ENCODE results near the gene CILP2. TPM values are rescaled to one million over a fixed set of nuclear protein-coding genes. Genes with fewer than 3 reads are reported as not detected.
A peak's percentile ranks its signal among the peaks of the same experiment; 100 is the strongest.

CILP2 gene
- total RNA-seq, 1 donor from 2014 or later: 2.2 TPM

DNA sequence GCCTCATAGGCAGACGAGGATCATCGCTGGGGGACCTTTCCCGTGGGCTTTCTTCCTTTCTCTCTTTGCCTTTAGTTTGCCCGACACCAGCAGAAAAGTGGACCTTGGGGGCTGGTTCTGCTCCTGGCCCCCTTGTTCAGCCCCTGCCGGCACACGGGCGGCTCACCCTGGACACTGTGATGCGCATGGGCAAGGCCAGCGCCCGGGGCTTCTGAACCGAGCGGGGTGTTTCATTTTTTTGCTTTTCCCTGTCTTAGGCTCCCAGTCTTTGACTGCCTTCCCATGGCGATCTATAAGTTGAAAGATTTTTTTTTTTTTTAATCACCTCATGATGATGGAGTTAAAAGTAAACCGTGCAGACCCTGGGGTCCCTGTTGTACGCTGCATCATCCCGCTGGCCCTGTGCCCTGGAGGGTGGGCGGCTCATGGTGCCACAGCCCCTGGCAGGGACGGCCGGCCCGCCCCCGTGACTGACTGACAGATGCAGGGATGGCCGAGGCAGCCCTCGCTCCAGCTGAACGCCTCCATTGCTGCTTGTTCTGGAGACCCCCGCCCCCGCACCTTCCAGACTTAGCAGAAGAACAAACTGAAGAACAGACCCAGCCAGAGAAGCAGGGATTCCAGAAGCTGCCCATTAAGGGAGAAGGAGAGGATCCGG lies 32.3 kb upstream of the CILP2 start:
- no peak for DNase-seq (ENCODE audit: low spot score)

- no peak for DNase-seq (ENCODE audit: low spot score)
These were observed 31.5 kb upstream of the CILP2 start for GRCh38 chr19:19506592-19506991.

DNA sequence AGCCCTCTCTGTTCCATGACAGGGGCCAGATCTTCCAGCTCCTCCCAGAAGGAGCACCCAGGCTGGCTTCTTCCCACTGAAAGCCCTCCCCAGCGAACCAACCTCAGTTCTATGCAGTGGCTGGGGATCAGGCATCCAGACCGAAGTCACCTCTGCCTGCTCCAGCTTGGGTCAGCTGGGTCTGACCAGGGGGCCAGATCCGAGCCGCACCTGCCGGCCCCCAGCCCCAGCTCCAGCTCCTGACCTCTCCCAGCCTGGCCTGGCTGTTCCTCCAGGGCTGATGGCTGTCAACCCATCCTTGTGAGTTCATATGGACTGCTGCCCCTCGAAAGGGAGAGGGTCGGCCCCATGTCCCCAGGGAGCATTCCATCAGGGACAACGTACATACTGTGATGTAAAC lies 30.7 kb upstream of the CILP2 start:
- DNase-seq (ENCODE audit: low spot score): no peak

DNA sequence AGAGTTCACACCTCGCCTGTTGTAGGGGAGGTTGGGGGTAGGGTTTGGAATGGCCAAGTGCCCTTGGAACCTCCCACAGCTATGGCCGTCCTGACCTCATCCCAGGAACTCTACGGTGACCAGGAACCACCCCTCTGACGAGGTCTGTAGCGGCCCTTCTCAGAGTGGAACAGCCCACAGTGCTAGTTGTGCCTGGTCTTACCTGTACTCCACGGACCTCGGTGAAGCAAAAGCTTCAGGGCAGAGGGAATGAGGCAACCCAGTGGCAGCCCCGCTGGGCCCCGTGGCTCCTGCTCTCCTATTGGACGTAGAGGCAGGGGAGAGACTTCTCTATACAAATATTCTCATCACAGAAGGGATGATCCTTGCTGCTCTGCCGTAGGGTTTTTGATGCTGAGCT lies 29.8 kb upstream of the CILP2 start:
- DNase-seq (ENCODE audit: low spot score): no peak

- no peak for DNase-seq (ENCODE audit: low spot score)
These were observed 27.6 kb upstream of the CILP2 start for GRCh38 chr19:19510432-19510831.

DNA sequence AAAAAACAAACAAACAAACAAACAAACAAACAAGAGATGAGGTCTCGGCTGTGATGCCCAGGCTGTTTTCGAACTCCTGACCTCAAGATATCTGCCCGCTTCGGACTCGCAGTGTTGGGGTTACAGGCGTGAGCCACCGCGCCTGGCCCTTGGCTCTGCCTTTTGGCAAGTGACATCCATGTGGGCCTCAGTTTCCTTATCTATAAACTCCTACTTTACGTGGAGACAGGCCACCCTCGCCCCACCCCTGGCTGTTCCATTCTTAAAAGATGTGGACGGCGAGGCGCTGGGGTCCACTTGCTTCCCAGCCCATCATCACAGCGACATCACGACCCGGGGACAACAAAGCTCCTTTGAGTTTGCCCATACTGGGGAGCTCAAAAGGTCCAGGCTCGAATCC lies 24.4 kb upstream of the CILP2 start:
- DNase-seq (ENCODE audit: low spot score): no peak

- no peak for DNase-seq (ENCODE audit: low spot score)
These were observed 23.8 kb upstream of the CILP2 start for GRCh38 chr19:19514215-19514657.

- no peak for DNase-seq (ENCODE audit: low spot score)
These were observed 23.0 kb upstream of the CILP2 start, which contains the start of gene TSSK6 for GRCh38 chr19:19514881-19515641. Gene TSSK6, minus strand, starts transcription at chr19:19515548. Its CDS starts 121 bp downstream, at chr19:19515427.

DNA sequence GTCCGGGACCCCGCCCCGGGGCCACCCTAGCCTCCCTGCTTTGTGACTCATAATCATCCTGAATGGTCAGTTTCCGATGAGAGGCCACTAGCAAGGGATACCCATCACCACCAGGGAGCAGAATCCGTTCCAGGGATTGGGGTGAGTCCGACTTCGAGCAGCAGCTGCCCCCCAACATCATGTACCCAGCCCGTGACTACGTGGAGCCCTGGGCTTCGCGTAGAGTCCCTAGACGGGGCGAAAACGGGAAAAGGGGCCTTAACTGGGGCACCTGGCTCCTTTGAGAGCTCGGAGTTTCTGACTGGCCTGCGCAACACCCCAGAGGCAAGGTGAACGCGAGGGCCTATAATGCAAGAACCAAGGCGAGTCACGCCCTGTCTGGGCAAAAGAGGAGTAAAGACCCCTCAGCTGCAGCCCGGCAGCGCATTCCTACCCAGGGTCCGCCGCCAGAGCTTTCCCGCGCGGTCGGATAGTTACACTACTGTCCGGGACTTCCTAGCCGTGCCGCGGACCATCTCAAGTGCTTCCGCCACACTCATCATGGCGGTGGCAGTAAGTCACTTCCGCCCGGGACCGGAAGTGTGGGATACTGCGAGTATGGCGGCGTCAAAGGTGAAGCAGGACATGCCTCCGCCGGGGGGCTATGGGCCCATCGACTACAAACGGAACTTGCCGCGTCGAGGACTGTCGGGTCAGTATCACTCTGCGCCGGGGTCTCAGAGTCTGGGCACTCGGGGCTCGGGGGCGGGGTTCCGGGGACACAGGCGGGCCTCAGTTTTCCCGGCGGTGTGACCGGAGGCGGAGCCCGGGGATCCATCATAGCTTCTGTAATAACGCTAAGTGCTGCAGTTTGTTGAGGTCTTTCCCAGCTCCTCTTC lies 22.2 kb upstream of the CILP2 start, which contains the start of gene NDUFA13:
TSS of gene NDUFA13 (plus strand) at position 584 of the 878 bp plus-strand sequence. CDS start at position 598, 14 bp downstream.
- DNase-seq (ENCODE audit: low spot score): peak; percentile 98

GRCh38 chr19:19517235-19517619 lies 20.8 kb upstream of the CILP2 start:
- DNase-seq (ENCODE audit: low spot score): no peak

GRCh38 chr19:19520989-19521388 lies 17.1 kb upstream of the CILP2 start:
- no peak for DNase-seq (ENCODE audit: low spot score)

DNA sequence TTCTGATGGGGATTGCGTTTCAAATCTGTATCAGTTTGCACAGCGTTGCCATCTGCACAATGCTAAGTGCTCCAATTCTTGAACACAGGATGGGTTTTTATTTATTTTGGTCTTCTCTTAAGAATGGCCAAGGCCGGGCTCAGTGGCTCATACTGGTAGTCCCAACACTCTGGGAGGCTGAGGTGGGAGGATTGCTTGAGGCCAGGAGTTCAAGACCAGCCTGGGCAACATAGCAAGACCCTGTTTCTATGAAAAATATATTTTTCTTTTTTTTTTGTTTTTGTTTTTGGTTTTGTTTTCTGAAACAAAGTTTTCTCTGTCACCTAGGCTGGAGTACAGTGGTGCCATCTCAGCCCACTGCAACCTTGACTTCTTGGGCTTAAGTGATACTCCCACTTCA lies 14.9 kb upstream of the CILP2 start:
- no peak for DNase-seq (ENCODE audit: low spot score)

DNA sequence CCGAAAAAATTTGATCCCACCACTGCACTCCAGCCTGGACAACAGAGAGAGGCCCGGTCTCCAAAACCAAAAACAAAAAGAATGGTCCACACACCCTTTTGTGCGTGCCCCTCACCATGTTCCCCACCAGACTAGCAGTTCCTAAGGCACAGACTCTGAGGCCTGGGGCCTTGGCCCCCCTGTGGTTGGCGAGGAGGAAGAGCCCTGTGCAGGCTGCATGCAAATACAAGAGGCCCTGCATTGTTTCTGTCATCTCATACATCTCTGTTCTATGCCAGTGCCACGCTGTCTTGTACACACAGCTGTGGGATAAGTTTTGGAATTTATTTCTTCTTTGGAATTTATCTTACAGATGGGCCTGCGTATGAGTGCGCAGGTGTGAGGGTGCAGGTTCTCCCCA lies 14.0 kb upstream of the CILP2 start:
- no peak for DNase-seq (ENCODE audit: low spot score)

DNA sequence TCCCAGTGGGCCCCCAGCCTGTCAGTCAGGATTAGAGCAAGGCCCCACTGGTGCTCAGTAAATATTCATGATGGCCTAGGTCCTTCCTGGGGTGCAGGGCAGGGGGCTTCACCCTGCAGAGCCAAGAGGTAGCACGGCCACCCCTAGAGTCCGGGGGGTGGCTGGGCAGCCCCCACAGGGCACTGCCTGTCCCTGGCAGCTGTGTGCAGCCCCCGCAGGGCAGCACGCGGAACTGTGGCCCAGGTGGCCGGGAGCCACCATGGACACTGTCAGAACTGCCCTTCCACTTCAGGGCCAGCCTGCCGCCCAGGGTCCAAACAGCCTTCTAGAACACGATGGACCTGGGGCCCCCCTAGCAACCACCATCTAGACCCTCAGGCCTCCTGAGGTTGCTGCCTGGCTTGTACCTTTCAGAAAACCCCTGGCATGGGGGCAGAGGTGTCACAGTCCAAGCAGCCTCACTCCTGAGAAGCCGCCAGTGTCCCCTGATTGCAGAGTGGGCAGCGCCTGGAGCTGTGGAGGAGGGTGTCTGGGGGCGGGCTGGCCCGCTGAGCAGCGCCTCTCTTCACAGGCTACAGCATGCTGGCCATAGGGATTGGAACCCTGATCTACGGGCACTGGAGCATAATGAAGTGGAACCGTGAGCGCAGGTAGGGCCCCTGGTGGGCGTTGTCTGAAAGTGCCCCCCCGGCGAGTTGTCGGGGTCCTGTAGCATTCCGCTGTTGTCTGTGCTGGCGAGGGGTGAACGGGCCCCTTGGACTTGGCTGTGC lies 12.3 kb upstream of the CILP2 start:
- DNase-seq (ENCODE audit: low spot score): no peak

- no peak for DNase-seq (ENCODE audit: low spot score)
These were observed 11.3 kb upstream of the CILP2 start for GRCh38 chr19:19526581-19527370.

DNA sequence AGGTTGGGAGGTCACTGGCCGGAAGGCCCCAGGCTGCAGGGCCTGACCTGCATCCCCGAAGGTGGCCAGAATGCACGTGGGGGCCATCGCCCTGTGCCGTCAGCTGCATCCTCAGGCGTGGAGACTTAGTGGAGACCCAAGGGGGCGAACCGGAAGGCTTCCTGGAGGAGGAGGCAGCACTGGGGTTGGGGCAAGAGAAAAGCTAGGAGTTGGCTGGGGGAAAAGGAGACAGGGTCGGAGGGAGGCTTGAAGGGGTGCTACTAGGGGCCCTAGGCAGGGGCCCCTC lies 10.8 kb upstream of the CILP2 start:
- no peak for DNase-seq (ENCODE audit: low spot score)

DNA sequence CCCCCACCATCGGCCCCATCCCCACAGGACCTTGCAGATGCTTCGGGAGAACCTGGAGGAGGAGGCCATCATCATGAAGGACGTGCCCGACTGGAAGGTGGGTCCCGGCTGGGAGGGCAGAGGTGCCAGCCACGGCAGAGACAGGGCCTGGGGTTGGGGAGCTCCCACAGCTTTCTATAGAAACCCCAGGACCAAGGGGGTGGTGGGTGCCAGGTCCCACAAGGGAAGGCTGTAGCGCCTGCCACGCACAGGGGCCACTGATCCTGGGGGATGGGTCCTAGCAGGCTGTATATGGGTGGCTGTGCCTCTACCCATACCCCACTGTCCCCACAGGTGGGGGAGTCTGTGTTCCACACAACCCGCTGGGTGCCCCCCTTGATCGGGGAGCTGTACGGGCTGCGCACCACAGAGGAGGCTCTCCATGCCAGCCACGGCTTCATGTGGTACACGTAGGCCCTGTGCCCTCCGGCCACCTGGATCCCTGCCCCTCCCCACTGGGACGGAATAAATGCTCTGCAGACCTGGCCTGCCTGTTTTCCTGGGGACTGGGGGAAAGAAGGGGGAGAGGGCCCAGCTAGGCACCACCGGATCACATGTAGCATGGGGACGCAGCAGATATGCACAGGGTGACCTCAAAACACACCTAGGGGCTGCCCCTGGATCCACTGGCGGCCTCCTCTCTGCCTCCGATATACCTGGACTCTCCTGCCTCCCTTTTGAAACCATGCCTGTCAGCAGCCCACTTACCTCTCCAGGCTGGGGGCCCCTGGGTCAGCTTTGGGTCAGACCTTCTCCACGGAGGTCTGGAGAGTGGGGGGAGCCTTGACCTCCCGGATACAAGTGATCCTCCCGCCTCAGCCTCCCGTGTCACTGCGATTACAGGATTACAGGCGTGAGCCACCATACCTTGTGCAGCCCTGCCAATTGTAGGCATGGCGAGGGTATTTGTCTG lies 10.1 kb upstream of the CILP2 start:
- DNase-seq (ENCODE audit: low spot score): no peak

- DNase-seq (ENCODE audit: low spot score): no peak
These were observed 9.2 kb upstream of the CILP2 start, which contains the start of gene YJEFN3 for GRCh38 chr19:19528721-19529490. Gene YJEFN3, plus strand, starts transcription at chr19:19528911. Its CDS starts 22 bp downstream, at chr19:19528933.
